NCI-H82 treated with DMSO at 0.1 percent for 48 hours (cell line): Measurements from ENCODE around the gene KRT77.

Experiments used
- DNase-seq: peaks from one replicate; lab custom pipeline; 2025; ENCODE audit not compliant: unreplicated experiment; lab: John Stamatoyannopoulos, UW

KRT77 gene

GRCh38 chr12:52658196-52658595 is 45.1 kb downstream of the KRT77 start:
- DNase-seq = no peak

GRCh38 chr12:52657250-52657902 is 45.9 kb downstream of the KRT77 start:
- DNase-seq = no peak

- DNase-seq = no peak
Measured at GRCh38 chr12:52656616-52657015, 46.7 kb downstream of the KRT77 start.

- DNase-seq = no peak
Measured at GRCh38 chr12:52655720-52656124, 47.6 kb downstream of the KRT77 start.

- DNase-seq = no peak
Measured at GRCh38 chr12:52655251-52655650, 48.1 kb downstream of the KRT77 start.

GRCh38 chr12:52651726-52652261 is 51.5 kb downstream of the KRT77 start, which contains the start of gene KRT2:
KRT2 (minus strand) TSS chr12:52652211; CDS start chr12:52652142, 69 bp downstream.
- DNase-seq = no peak

- DNase-seq = no peak
Measured at GRCh38 chr12:52650520-52651081, 52.7 kb downstream of the KRT77 start.

- no peak for DNase-seq
Measured at GRCh38 chr12:52649066-52649465, 54.3 kb downstream of the KRT77 start.

GRCh38 chr12:52648012-52648550 is 55.2 kb downstream of the KRT77 start:
- DNase-seq = no peak

GRCh38 chr12:52647601-52648000 is 55.7 kb downstream of the KRT77 start:
- DNase-seq = no peak

- no peak for DNase-seq
Measured at GRCh38 chr12:52646613-52647012, 56.7 kb downstream of the KRT77 start.

- DNase-seq = no peak
Measured at GRCh38 chr12:52645982-52646381, 57.3 kb downstream of the KRT77 start.

GRCh38 chr12:52645120-52645761 is 58.1 kb downstream of the KRT77 start:
- DNase-seq = no peak

GRCh38 chr12:52644078-52644415 is 59.3 kb downstream of the KRT77 start:
- DNase-seq = no peak

GRCh38 chr12:52643233-52644077 is 59.9 kb downstream of the KRT77 start:
- no peak for DNase-seq

- no peak for DNase-seq
Measured at GRCh38 chr12:52641468-52641867, 61.9 kb downstream of the KRT77 start.
